HepG2 (cell line): Measurements from ENCODE around the gene ZFP90. TPM values are rescaled to one million over a fixed set of nuclear protein-coding genes. Genes with fewer than 3 reads are reported as not detected.
A peak's percentile ranks its signal among the peaks of the same experiment; 100 is the strongest.

Experiments used
- ATF1 ChIP-seq: IDR thresholded peaks from 2 replicates; pipeline ENCODE4 v1.6.1; 2016; ENCODE audit warnings: mild to moderate bottlenecking, control low read depth
- DPF2 ChIP-seq: sonication (generic); formaldehyde crosslinking; IDR thresholded peaks from 2 replicates; pipeline ENCODE4 v1.4.0; 2020; ENCODE audit warnings: mild to moderate bottlenecking, low read depth, missing genetic modification reagents, borderline replicate concordance
- NR3C1 ChIP-seq: sonication (generic); formaldehyde crosslinking; IDR thresholded peaks from 2 replicates; pipeline ENCODE4 v1.4.0; 2020; ENCODE audit warnings: missing genetic modification reagents
- SETDB1 ChIP-seq: sonication (generic); formaldehyde crosslinking; IDR thresholded peaks from 2 replicates; pipeline ENCODE4 v1.5.1; 2020; ENCODE audit warnings: missing genetic modification reagents, mild to moderate bottlenecking, borderline replicate concordance
- SRF ChIP-seq: IDR thresholded peaks from 2 replicates; pipeline ENCODE4 v1.6.1; 2011; ENCODE audit warnings: mild to moderate bottlenecking, low read depth, low read length, moderate library complexity
- TCF7 ChIP-seq: sonication (generic); IDR thresholded peaks from 2 replicates; pipeline ENCODE4 v1.6.1; 2016; ENCODE audit warnings: antibody characterized with exemption, low read depth
- TEAD2 ChIP-seq: sonication (generic); formaldehyde crosslinking; IDR thresholded peaks from 2 replicates; pipeline ENCODE4 v1.9.0; 2021; ENCODE audit warnings: missing genetic modification reagents
- ZNF24 ChIP-seq: fragments of 450-650 bp; IDR thresholded peaks from 2 replicates; pipeline ENCODE4 v1.6.1; 2017; ENCODE audit warnings: antibody characterized with exemption, mild to moderate bottlenecking
- ZNF253 ChIP-seq: sonication (generic); formaldehyde crosslinking; IDR thresholded peaks from 2 replicates; pipeline ENCODE4 v1.8.0; 2022; ENCODE audit warnings: mild to moderate bottlenecking, missing genetic modification reagents, borderline replicate concordance
- ZNF382 ChIP-seq: sonication (generic); formaldehyde crosslinking; IDR thresholded peaks from 2 replicates; pipeline ENCODE4 v1.5.0; 2020; ENCODE audit warnings: missing genetic modification reagents, mild to moderate bottlenecking, borderline replicate concordance
- ZNF781 ChIP-seq: sonication (generic); formaldehyde crosslinking; IDR thresholded peaks from 2 replicates; pipeline ENCODE4 v1.5.1; 2020; ENCODE audit warnings: borderline replicate concordance, mild to moderate bottlenecking, missing genetic modification reagents; ENCODE audit errors: not compliant biosample characterization
- polyA plus RNA-seq, 8 experiments: library from polyadenylated mRNA; depleted of rRNA in 3 of 8; stranded (reverse) in 7 of 8; unstranded in 1 of 8; fragments of >200 nt; fragmentation: Illumina TruSeq in 4 of 8; extraction: Trizol in 4 of 8; gene quantifications; 2 replicates each; pipeline versions ENCODE4 v1.2.1 to v1.2.3, GENCODE V29; 2011 to 2016; ENCODE audit warnings: low read depth in 4 of 8, missing spikeins in 1 of 8, mixed read lengths in 1 of 8; ENCODE audit not compliant: insufficient read depth in 1 of 8
- total RNA-seq, 5 experiments: library from RNA; depleted of rRNA; stranded (reverse); fragments of >200 nt; fragmentation: Illumina TruSeq; extraction: Trizol; gene quantifications; 2 replicates each; pipeline ENCODE4 v1.2.3, GENCODE V29; 2016; ENCODE audit warnings: low read depth in 1 of 5
- TF ChIP-seq, protein P1 (sequence below): sonication (generic); formaldehyde crosslinking; IDR thresholded peaks from 2 replicates; pipeline ENCODE4 v1.4.0; 2020; ENCODE audit warnings: missing genetic modification reagents
- TF ChIP-seq, protein P2 (sequence below): sonication (generic); formaldehyde crosslinking; conservative IDR thresholded peaks from 2 replicates; pipeline ENCODE4 v1.8.0; 2022; ENCODE audit warnings: mild to moderate bottlenecking, moderate library complexity, missing genetic modification reagents
- TF ChIP-seq, protein P3 (sequence below): IDR thresholded peaks from 2 replicates; pipeline ENCODE4 v1.6.1; 2012; ENCODE audit warnings: low read depth, low read length, improper control_type of control experiment
- TF ChIP-seq, protein P4 (sequence below): sonication (generic); formaldehyde crosslinking; IDR thresholded peaks from 2 replicates; pipeline ENCODE4 v1.8.0; 2022; ENCODE audit warnings: mild to moderate bottlenecking, missing genetic modification reagents, moderate library complexity
- TF ChIP-seq, protein P5 (sequence below): sonication (generic); formaldehyde crosslinking; IDR thresholded peaks from 2 replicates; pipeline ENCODE4 v1.5.0; 2020; ENCODE audit warnings: missing genetic modification reagents

The ZFP90 gene
- total and polyA plus RNA-seq, 2 of the 13 experiments (the other 11 are each of a cell fraction or from before 2014, with no cell fraction given), result 17.6 to 18.9 TPM

DNA sequence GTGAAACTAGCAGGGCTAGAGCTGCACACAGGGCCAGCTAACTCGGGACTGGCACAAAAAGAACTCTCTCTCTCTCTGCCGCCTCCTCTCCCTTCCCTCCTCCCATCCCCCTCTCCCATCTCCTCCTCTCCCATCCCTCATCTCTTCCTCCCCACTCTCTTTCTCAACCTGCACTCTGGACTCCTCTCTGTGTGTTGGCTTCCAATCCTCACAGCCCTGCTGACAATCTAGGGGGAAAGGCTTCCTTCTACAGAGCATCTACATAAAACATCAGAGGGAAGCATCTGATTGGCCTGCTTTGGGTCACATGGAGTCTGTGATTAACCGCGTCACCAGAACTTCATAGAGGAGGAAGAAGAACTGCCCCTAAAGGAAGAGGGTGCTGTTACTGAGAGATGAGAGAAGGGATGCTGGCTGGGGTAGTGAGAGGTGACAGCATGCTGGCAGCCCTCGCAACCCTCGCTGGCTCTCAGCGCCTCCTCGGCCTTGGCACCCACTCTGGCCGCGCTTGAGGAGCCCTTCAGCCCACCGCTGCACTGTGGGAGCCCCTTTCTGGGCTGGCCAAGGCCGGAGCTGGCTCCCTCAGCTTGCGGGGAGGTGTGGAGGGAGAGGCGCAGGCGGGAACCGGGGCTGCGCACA, 12.8 kb upstream of the ZFP90 start (continued):
- TF ChIP-seq, protein P1, sequence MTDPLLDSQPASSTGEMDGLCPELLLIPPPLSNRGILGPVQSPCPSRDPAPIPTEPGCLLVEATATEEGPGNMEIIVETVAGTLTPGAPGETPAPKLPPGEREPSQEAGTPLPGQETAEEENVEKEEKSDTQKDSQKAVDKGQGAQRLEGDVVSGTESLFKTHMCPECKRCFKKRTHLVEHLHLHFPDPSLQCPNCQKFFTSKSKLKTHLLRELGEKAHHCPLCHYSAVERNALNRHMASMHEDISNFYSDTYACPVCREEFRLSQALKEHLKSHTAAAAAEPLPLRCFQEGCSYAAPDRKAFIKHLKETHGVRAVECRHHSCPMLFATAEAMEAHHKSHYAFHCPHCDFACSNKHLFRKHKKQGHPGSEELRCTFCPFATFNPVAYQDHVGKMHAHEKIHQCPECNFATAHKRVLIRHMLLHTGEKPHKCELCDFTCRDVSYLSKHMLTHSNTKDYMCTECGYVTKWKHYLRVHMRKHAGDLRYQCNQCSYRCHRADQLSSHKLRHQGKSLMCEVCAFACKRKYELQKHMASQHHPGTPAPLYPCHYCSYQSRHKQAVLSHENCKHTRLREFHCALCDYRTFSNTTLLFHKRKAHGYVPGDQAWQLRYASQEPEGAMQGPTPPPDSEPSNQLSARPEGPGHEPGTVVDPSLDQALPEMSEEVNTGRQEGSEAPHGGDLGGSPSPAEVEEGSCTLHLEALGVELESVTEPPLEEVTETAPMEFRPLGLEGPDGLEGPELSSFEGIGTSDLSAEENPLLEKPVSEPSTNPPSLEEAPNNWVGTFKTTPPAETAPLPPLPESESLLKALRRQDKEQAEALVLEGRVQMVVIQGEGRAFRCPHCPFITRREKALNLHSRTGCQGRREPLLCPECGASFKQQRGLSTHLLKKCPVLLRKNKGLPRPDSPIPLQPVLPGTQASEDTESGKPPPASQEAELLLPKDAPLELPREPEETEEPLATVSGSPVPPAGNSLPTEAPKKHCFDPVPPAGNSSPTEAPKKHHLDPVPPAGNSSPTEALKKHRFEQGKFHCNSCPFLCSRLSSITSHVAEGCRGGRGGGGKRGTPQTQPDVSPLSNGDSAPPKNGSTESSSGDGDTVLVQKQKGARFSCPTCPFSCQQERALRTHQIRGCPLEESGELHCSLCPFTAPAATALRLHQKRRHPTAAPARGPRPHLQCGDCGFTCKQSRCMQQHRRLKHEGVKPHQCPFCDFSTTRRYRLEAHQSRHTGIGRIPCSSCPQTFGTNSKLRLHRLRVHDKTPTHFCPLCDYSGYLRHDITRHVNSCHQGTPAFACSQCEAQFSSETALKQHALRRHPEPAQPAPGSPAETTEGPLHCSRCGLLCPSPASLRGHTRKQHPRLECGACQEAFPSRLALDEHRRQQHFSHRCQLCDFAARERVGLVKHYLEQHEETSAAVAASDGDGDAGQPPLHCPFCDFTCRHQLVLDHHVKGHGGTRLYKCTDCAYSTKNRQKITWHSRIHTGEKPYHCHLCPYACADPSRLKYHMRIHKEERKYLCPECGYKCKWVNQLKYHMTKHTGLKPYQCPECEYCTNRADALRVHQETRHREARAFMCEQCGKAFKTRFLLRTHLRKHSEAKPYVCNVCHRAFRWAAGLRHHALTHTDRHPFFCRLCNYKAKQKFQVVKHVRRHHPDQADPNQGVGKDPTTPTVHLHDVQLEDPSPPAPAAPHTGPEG (CRISPR knock-in tag), result no peak
- TF ChIP-seq ZNF382 (no peak), NR3C1 (CRISPR knock-in tag) (no peak), ZNF253 (CRISPR knock-in tag) (no peak), TCF7 (no peak), DPF2 (CRISPR knock-in tag) (no peak), TEAD2 (CRISPR knock-in tag) (no peak), ZNF24 (no peak), ZNF781 (CRISPR knock-in tag) (no peak), SRF (no peak), ATF1 (CRISPR knock-in tag) (peak; percentile 46; the same call in 1 of the 2 replicates), SETDB1 (no peak)
- TF ChIP-seq, protein P2, sequence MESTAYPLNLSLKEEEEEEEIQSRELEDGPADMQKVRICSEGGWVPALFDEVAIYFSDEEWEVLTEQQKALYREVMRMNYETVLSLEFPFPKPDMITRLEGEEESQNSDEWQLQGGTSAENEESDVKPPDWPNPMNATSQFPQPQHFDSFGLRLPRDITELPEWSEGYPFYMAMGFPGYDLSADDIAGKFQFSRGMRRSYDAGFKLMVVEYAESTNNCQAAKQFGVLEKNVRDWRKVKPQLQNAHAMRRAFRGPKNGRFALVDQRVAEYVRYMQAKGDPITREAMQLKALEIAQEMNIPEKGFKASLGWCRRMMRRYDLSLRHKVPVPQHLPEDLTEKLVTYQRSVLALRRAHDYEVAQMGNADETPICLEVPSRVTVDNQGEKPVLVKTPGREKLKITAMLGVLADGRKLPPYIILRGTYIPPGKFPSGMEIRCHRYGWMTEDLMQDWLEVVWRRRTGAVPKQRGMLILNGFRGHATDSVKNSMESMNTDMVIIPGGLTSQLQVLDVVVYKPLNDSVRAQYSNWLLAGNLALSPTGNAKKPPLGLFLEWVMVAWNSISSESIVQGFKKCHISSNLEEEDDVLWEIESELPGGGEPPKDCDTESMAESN, result 0 out of 2 replicates have a peak, but pooled peaks have one; percentile 20
- TF ChIP-seq, protein P3, sequence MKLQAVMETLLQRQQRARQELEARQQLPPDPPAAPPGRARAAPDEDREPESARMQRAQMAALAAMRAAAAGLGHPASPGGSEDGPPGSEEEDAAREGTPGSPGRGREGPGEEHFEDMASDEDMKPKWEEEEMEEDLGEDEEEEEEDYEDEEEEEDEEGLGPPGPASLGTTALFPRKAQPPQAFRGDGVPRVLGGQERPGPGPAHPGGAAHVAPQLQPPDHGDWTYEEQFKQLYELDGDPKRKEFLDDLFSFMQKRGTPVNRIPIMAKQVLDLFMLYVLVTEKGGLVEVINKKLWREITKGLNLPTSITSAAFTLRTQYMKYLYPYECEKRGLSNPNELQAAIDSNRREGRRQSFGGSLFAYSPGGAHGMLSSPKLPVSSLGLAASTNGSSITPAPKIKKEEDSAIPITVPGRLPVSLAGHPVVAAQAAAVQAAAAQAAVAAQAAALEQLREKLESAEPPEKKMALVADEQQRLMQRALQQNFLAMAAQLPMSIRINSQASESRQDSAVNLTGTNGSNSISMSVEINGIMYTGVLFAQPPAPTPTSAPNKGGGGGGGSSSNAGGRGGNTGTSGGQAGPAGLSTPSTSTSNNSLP, result peak; percentile 52; the same call in 1 of the 2 replicates
- TF ChIP-seq, protein P4, sequence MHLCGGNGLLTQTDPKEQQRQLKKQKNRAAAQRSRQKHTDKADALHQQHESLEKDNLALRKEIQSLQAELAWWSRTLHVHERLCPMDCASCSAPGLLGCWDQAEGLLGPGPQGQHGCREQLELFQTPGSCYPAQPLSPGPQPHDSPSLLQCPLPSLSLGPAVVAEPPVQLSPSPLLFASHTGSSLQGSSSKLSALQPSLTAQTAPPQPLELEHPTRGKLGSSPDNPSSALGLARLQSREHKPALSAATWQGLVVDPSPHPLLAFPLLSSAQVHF (CRISPR knock-in tag), result no peak
- TF ChIP-seq, protein P5, sequence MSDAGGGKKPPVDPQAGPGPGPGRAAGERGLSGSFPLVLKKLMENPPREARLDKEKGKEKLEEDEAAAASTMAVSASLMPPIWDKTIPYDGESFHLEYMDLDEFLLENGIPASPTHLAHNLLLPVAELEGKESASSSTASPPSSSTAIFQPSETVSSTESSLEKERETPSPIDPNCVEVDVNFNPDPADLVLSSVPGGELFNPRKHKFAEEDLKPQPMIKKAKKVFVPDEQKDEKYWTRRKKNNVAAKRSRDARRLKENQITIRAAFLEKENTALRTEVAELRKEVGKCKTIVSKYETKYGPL (CRISPR knock-in tag), result no peak
